SU-DHL-6 (cell line): ENCODE data around the gene NDUFB3.
"Not testable (repeated sequence)": the region's sequence is repeated elsewhere in the genome, so short reads cannot be mapped to it uniquely, and the experiment has no call there.

Experiments
- H2AFZ ChIP-seq: fragments of 200-600 bp; sonication (generic); 2 replicates; pipeline ENCODE4 v1.6.1; 2014; ENCODE audit warnings: low read depth, mild to moderate bottlenecking, moderate library complexity, mixed read lengths, antibody characterized with exemption, low read length; ENCODE audit not compliant: severe bottlenecking
- H3F3A ChIP-seq: fragments of 200-600 bp; shearing (Covaris generic); 2 replicates; pipeline ENCODE4 v1.6.0; 2016; ENCODE audit warnings: antibody characterized with exemption, mild to moderate bottlenecking; ENCODE audit not compliant: insufficient read depth
- H3K27ac ChIP-seq: fragments of 200-600 bp; sonication (generic); 2 replicates; pipeline ENCODE4 v1.5.1; 2016; ENCODE audit warnings: low read depth, mild to moderate bottlenecking, low read length, moderate library complexity, mixed read lengths
- H3K27me3 ChIP-seq: fragments of 200-600 bp; sonication (generic), shearing (Covaris generic); 2 replicates; pipeline ENCODE4 v1.6.0; 2014; ENCODE audit warnings: mild to moderate bottlenecking, low read length
- H3K36me3 ChIP-seq: fragments of 200-600 bp; sonication (generic); 2 replicates; pipeline ENCODE4 v1.6.1; 2014; ENCODE audit warnings: mild to moderate bottlenecking, low read length, mixed read lengths
- H3K4me2 ChIP-seq: fragments of 300-600, 200-600 bp; shearing (Covaris generic), sonication (generic); 2 replicates; pipeline ENCODE4 v1.6.0; 2014; ENCODE audit warnings: low read length, low read depth, mild to moderate bottlenecking; ENCODE audit not compliant: poor library complexity, severe bottlenecking
- H3K4me3 ChIP-seq: fragments of 200-600 bp; sonication (generic); 2 replicates; pipeline ENCODE4 v1.5.1; 2014; ENCODE audit warnings: antibody characterized with exemption, low read length, mild to moderate bottlenecking, mixed read lengths; ENCODE audit not compliant: insufficient read depth, poor library complexity, severe bottlenecking
- H3K79me2 ChIP-seq: fragments of 200-600 bp; sonication (generic); 2 replicates; pipeline ENCODE4 v1.6.1; 2014; ENCODE audit warnings: mild to moderate bottlenecking, low read length, moderate library complexity; ENCODE audit not compliant: insufficient read depth
- H3K9ac ChIP-seq: fragments of 200-600 bp; sonication (generic); 2 replicates; pipeline ENCODE4 v1.7.0; 2014; ENCODE audit warnings: mild to moderate bottlenecking, low read length
- H3K9me2 ChIP-seq: fragments of 200-600 bp; sonication (generic); replicated peaks from 2 replicates; pipeline ENCODE4 v1.6.1; 2014; ENCODE audit warnings: low read length; ENCODE audit not compliant: insufficient read depth
- H3K9me3 ChIP-seq: fragments of 200-600 bp; sonication (generic); 2 replicates; pipeline ENCODE4 v1.6.1; 2014; ENCODE audit warnings: low read length, mixed read lengths; ENCODE audit not compliant: insufficient read depth
- H4K20me1 ChIP-seq: fragments of 200-600 bp; sonication (generic); 2 replicates; pipeline ENCODE4 v1.6.1; 2014; ENCODE audit warnings: low read depth, mild to moderate bottlenecking, antibody characterized with exemption, low read length, moderate library complexity, mixed read lengths
- EZH2phosphoT487 ChIP-seq: fragments of 200-600 bp; sonication (generic), shearing (Covaris generic); conservative IDR thresholded peaks from 2 replicates; pipeline ENCODE4 v1.6.1; 2018; ENCODE audit warnings: mild to moderate bottlenecking, antibody characterized with exemption, low read length, moderate library complexity, mixed read lengths
- TF ChIP-seq, protein P1 (sequence below): fragments of 200-600 bp; sonication (generic); IDR thresholded peaks from one replicate; pipeline ENCODE4 v1.5.1; 2017; ENCODE audit warnings: antibody characterized with exemption, mild to moderate bottlenecking, low read length, moderate library complexity; ENCODE audit not compliant: insufficient read depth, poor library complexity, severe bottlenecking

Gene NDUFB3

DNA sequence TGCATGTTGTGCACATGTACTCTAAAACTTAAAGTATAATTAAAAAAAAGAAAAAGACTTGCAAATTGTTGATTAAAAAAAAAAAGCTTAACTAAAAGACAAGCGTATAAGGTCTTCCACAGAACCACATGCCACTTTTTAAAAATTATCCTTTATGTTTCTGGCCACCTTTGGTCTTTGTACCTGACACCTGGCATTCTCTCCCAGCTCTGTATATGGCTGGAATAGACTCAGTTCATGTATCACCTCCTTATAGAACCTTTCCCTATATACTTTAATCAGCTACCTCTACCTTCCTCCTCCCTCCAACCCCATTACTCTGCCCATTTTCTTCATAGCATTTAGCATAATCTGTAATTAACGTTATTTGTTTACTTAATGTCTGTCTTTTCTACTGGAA is 32.9 kb upstream of the NDUFB3 start:
- TF ChIP-seq EZH2phosphoT487, result no peak
- TF ChIP-seq, protein P1, sequence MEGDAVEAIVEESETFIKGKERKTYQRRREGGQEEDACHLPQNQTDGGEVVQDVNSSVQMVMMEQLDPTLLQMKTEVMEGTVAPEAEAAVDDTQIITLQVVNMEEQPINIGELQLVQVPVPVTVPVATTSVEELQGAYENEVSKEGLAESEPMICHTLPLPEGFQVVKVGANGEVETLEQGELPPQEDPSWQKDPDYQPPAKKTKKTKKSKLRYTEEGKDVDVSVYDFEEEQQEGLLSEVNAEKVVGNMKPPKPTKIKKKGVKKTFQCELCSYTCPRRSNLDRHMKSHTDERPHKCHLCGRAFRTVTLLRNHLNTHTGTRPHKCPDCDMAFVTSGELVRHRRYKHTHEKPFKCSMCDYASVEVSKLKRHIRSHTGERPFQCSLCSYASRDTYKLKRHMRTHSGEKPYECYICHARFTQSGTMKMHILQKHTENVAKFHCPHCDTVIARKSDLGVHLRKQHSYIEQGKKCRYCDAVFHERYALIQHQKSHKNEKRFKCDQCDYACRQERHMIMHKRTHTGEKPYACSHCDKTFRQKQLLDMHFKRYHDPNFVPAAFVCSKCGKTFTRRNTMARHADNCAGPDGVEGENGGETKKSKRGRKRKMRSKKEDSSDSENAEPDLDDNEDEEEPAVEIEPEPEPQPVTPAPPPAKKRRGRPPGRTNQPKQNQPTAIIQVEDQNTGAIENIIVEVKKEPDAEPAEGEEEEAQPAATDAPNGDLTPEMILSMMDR, result no peak
- H3K79me2 ChIP-seq, result 0 out of 2 replicates have a peak, but pooled peaks cover 6% of the 10 kb centered on the region

DNA sequence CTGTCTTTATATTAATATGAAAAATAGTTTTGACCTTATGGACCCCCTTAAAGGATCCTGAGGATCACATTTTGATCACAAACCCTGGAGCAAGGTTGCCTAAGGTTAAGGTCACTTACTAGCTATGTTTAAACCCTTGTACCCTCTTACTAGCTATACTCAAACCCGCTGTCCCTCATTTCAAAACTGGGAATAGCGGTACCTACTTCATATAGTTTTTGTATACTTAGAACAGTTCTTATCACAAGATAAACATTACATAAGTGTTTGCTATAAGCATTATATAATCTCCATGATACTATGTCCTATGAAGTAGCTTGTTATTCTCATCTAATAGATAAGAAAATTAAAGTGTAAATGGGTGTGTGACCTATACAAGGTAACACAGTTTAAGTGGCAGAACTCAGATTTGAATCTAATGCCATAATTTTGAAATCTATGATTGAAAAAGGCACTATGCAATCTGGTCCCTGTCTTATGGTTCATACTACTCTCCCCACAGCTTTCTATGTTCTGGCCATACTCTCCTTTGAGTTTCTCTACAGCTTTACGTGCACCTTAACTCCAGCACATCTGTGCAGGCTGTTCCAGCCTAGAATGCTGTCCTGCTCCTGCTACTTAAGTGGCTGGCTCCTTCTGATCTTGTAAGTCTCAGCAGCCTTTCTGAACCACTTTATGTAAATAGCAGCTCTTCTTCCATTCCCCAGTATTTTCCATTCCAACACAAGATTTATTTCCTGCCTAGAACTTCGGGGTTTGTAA is 30.8 kb upstream of the NDUFB3 start:
- TF ChIP-seq, protein P1, result no peak
- no peak for TF ChIP-seq EZH2phosphoT487
- no peak overlapping the region for H2AFZ ChIP-seq
- no peak overlapping the region for H3K9ac ChIP-seq
- H3K79me2 ChIP-seq, result peaks cover 22% of the 10 kb centered on the region; the same call in 1 of the 2 replicates
- H3K9me2 ChIP-seq, result no peaks in the 10 kb centered on the region
- H3K4me3 ChIP-seq, result no peak overlapping the region
- H4K20me1 ChIP-seq, result no peaks in the 10 kb centered on the region
- H3K4me2 ChIP-seq, result no peak overlapping the region
- peaks cover 24% of the 10 kb centered on the region; the same call in 1 of the 2 replicates for H3K36me3 ChIP-seq
- no peaks in the 10 kb centered on the region for H3F3A ChIP-seq
- no peaks in the 10 kb centered on the region for H3K27me3 ChIP-seq
- H3K27ac ChIP-seq, result no peak overlapping the region
- H3K9me3 ChIP-seq, result no peaks in the 10 kb centered on the region

More for the DNA sequence above, 32.9 kb upstream of the NDUFB3 start:
- no peaks in the 10 kb centered on the region for H3F3A ChIP-seq
- H3K27ac ChIP-seq, result no peak overlapping the region
- no peak overlapping the region for H3K4me3 ChIP-seq
- no peak overlapping the region for H3K4me2 ChIP-seq
- no peak overlapping the region for H2AFZ ChIP-seq
- no peaks in the 10 kb centered on the region for H4K20me1 ChIP-seq
- H3K36me3 ChIP-seq, result peaks cover 10% of the 10 kb centered on the region; the same call in 1 of the 2 replicates
- H3K9me2 ChIP-seq, result no peaks in the 10 kb centered on the region
- no peak overlapping the region for H3K9ac ChIP-seq
- H3K9me3 ChIP-seq, result no peaks in the 10 kb centered on the region
- H3K27me3 ChIP-seq, result no peaks in the 10 kb centered on the region

GRCh38 chr2:201042451-201042850 is 29.4 kb upstream of the NDUFB3 start:
- not testable (repeated sequence) for H3F3A ChIP-seq, H4K20me1 ChIP-seq, H3K4me2 ChIP-seq, H3K27me3 ChIP-seq, H2AFZ ChIP-seq, H3K9me2 ChIP-seq, H3K9ac ChIP-seq, H3K4me3 ChIP-seq, H3K9me3 ChIP-seq, H3K27ac ChIP-seq
- Histone ChIP-seq H3K36me3 (peaks cover 25% of the 10 kb centered on the region; the same call in 1 of the 2 replicates), H3K79me2 (peaks cover 36% of the 10 kb centered on the region)

DNA sequence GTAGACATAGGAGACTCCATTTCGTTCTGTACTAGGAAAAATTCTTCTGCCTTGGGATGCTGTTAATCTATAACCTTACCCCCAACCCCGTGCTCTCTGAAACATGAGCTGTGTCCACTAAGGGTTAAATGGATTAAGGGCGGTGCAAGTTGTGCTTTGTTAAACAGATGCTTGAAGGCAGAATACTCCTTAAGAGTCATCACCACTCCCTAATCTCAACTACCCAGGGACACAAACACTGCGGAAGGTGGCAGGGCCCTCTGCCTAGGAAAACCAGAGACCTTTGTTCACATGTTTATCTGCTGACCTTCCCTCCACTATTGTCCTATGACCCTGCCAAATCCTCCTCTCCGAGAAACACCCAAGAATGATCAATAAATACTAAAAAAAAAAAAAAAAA is 28.8 kb upstream of the NDUFB3 start:
- H3F3A ChIP-seq, H3K9ac ChIP-seq, H3K27ac ChIP-seq, H3K9me2 ChIP-seq, H2AFZ ChIP-seq, H4K20me1 ChIP-seq, H3K27me3 ChIP-seq, H3K4me3 ChIP-seq, H3K9me3 ChIP-seq, H3K4me2 ChIP-seq: not testable (repeated sequence)
- H3K36me3 ChIP-seq, result peaks cover 27% of the 10 kb centered on the region; the same call in 1 of the 2 replicates
- H3K79me2 ChIP-seq, result peaks cover 42% of the 10 kb centered on the region
